ENCODE measurements around the gene SPAG7.

SPAG7 gene

GRCh38 chr17:4949321-4950074 is 18.1 kb downstream of the SPAG7 start:
- DNase-seq: peak; percentile 65

- peak; percentile 85 for DNase-seq
These were observed 18.7 kb downstream of the SPAG7 start for GRCh38 chr17:4948931-4949320.

GRCh38 chr17:4948166-4948930 is 19.3 kb downstream of the SPAG7 start, which contains the start of gene PFN1:
Gene PFN1 (minus strand): TSS chr17:4948530. CDS start chr17:4948394, 136 bp downstream.
- DNase-seq: peak; percentile 85

GRCh38 chr17:4947411-4948165 is 20.0 kb downstream of the SPAG7 start:
- DNase-seq: no peak

- no peak for DNase-seq
These were observed 20.6 kb downstream of the SPAG7 start for GRCh38 chr17:4947010-4947410.

- DNase-seq: no peak
These were observed 21.2 kb downstream of the SPAG7 start for GRCh38 chr17:4946312-4946976.

GRCh38 chr17:4945944-4946280 is 21.7 kb downstream of the SPAG7 start:
- no peak for DNase-seq

- DNase-seq: no peak
These were observed 22.3 kb downstream of the SPAG7 start for GRCh38 chr17:4945176-4945943.

- no peak for DNase-seq
These were observed 23.0 kb downstream of the SPAG7 start for GRCh38 chr17:4944554-4945175.

- no peak for DNase-seq
These were observed 23.5 kb downstream of the SPAG7 start for GRCh38 chr17:4944163-4944553.

- DNase-seq: no peak
These were observed 24.7 kb downstream of the SPAG7 start for GRCh38 chr17:4942760-4943508.

GRCh38 chr17:4941319-4941610 is 26.4 kb downstream of the SPAG7 start:
- DNase-seq: no peak

GRCh38 chr17:4940555-4941318 is 26.9 kb downstream of the SPAG7 start:
- DNase-seq: no peak

GRCh38 chr17:4939796-4940554 is 27.6 kb downstream of the SPAG7 start, which contains the start of the genes RNF167 and SLC25A11:
Gene RNF167 (plus strand): TSS chr17:4940268. CDS start chr17:4940910, 642 bp downstream.
Gene SLC25A11 (minus strand): TSS chr17:4940046. CDS start chr17:4939910, 136 bp downstream.
- DNase-seq: peak; percentile 98

GRCh38 chr17:4939546-4939795 is 28.1 kb downstream of the SPAG7 start:
- DNase-seq: no peak

GRCh38 chr17:4938688-4939545 is 28.7 kb downstream of the SPAG7 start:
- peak; percentile 7 for DNase-seq

GRCh38 chr17:4938069-4938491 is 29.5 kb downstream of the SPAG7 start:
- no peak for DNase-seq

- DNase-seq: no peak
These were observed 30.1 kb downstream of the SPAG7 start for GRCh38 chr17:4937553-4937952.

GRCh38 chr17:4936436-4936835 is 31.2 kb downstream of the SPAG7 start:
- no peak for DNase-seq

Measured in DMS79 treated with DMSO at 0.1 percent for 48 hours (cell line).